C4-2B (cell line): Measurements from ENCODE around the gene LCNL1.

ENCODE experiments used
- H3K27ac ChIP-seq: fragments of 450-650 bp; 2 replicates; pipeline ENCODE4 v1.5.1; 2017
- CTCF ChIP-seq: fragments of 450-650 bp; conservative IDR thresholded peaks from 2 replicates; pipeline ENCODE4 v1.5.1; 2017; ENCODE audit warnings: mild to moderate bottlenecking
- ZFX ChIP-seq: fragments of 450-650 bp; IDR thresholded peaks from 2 replicates; pipeline ENCODE4 v1.6.1; 2017

LCNL1 gene

GRCh38 chr9:137021979-137022661 is 39.3 kb downstream of the LCNL1 start:
- TF ChIP-seq ZFX (no peak), CTCF (no peak)
- peak overlapping the region; percentile 91 for H3K27ac ChIP-seq

- H3K27ac ChIP-seq: peak overlapping the region; percentile 91
- TF ChIP-seq ZFX: no peak
Measured at GRCh38 chr9:137022662-137023008, 39.8 kb downstream of the LCNL1 start.

- no peak for TF ChIP-seq CTCF
- TF ChIP-seq ZFX: no peak
- peak overlapping the region; percentile 91 for H3K27ac ChIP-seq
Measured at GRCh38 chr9:137023157-137023556, 40.4 kb downstream of the LCNL1 start.

- TF ChIP-seq ZFX: no peak
- no peak for TF ChIP-seq CTCF
- peak overlapping the region; percentile 91 for H3K27ac ChIP-seq
Measured at GRCh38 chr9:137023583-137023991, 40.8 kb downstream of the LCNL1 start.

GRCh38 chr9:137025517-137025966 is 42.7 kb downstream of the LCNL1 start:
- TF ChIP-seq ZFX: no peak
- no peak; the same call in 1 of the 2 replicates for TF ChIP-seq CTCF
- H3K27ac ChIP-seq: peak overlapping the region; percentile 91

- peak overlapping the region; percentile 91 for H3K27ac ChIP-seq
- no peak for TF ChIP-seq CTCF
- TF ChIP-seq ZFX: no peak
Measured at GRCh38 chr9:137026384-137026783, 43.6 kb downstream of the LCNL1 start.

GRCh38 chr9:137026828-137027227 is 44.0 kb downstream of the LCNL1 start:
- TF ChIP-seq ZFX (no peak), CTCF (no peak)
- H3K27ac ChIP-seq: peak overlapping the region; percentile 91
